Hepatocyte (in vitro differentiated cells): Measurements from ENCODE around the gene GPR39.

Experiments
- EZH2 ChIP-seq: fragments of 200-600 bp; sonication (generic); IDR thresholded peaks from 2 replicates; pipeline ENCODE4 v1.6.1; 2016; ENCODE audit warnings: antibody characterized with exemption, mild to moderate bottlenecking, borderline replicate concordance
- TF ChIP-seq, protein P1 (sequence below): fragments of 200-600 bp; sonication (generic); IDR thresholded peaks from 2 replicates; pipeline ENCODE4 v1.5.1; 2016; ENCODE audit warnings: antibody characterized with exemption, mild to moderate bottlenecking; ENCODE audit not compliant: poor library complexity

DNA sequence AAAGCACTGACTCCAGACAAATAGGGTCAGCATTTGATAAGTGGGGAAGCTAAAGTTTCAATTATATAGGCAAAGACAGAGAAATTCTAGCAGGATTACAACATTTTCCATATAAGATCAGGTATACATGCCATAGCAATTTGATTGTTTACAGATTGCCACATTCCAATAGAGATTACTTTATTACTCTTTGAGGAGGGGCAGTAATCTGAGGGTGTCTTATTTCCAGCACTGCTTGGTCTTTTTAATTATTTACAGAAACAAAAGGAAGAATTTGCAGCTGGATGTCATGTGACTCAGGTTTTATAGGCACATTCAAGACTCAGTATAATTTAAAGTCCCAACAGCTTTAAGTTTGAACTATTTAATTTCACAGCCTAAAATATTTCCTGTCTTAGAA, 42.5 kb upstream of the GPR39 start:
- TF ChIP-seq, protein P1, sequence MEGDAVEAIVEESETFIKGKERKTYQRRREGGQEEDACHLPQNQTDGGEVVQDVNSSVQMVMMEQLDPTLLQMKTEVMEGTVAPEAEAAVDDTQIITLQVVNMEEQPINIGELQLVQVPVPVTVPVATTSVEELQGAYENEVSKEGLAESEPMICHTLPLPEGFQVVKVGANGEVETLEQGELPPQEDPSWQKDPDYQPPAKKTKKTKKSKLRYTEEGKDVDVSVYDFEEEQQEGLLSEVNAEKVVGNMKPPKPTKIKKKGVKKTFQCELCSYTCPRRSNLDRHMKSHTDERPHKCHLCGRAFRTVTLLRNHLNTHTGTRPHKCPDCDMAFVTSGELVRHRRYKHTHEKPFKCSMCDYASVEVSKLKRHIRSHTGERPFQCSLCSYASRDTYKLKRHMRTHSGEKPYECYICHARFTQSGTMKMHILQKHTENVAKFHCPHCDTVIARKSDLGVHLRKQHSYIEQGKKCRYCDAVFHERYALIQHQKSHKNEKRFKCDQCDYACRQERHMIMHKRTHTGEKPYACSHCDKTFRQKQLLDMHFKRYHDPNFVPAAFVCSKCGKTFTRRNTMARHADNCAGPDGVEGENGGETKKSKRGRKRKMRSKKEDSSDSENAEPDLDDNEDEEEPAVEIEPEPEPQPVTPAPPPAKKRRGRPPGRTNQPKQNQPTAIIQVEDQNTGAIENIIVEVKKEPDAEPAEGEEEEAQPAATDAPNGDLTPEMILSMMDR = no peak
- no peak for TF ChIP-seq EZH2
